Bone marrow (tissue), 2 donors: ENCODE data around the gene AKT1S1.
"Not testable (repeated sequence)": the region's sequence is repeated elsewhere in the genome, so short reads cannot be mapped to it uniquely, and the experiment has no call there.

ENCODE experiments used
- DNase-seq, 2 donors: peaks; one replicate each; lab custom pipeline; 2025; lab: John Stamatoyannopoulos, UW

The AKT1S1 gene

GRCh38 chr19:49837009-49837310 is 40.2 kb downstream of the AKT1S1 start:
- no peak for DNase-seq

- DNase-seq, result no peak
These were observed 40.8 kb downstream of the AKT1S1 start for GRCh38 chr19:49836176-49837008.

GRCh38 chr19:49835562-49835961 is 41.6 kb downstream of the AKT1S1 start:
- no peak for DNase-seq

GRCh38 chr19:49833599-49833998 is 43.6 kb downstream of the AKT1S1 start:
- no peak for DNase-seq

GRCh38 chr19:49832556-49832955 is 44.6 kb downstream of the AKT1S1 start:
- DNase-seq, result no peak

GRCh38 chr19:49831592-49831991 is 45.6 kb downstream of the AKT1S1 start:
- DNase-seq, result no peak

GRCh38 chr19:49830766-49831165 is 46.4 kb downstream of the AKT1S1 start:
- no peak for DNase-seq

GRCh38 chr19:49829721-49830120 is 47.4 kb downstream of the AKT1S1 start:
- DNase-seq, result no peak

- no peak for DNase-seq
These were observed 48.0 kb downstream of the AKT1S1 start for GRCh38 chr19:49829200-49829599.

- no peak for DNase-seq
These were observed 50.1 kb downstream of the AKT1S1 start for GRCh38 chr19:49827034-49827433.

- DNase-seq, result no peak
These were observed 52.5 kb downstream of the AKT1S1 start for GRCh38 chr19:49824662-49825061.

- no peak for DNase-seq
These were observed 53.7 kb downstream of the AKT1S1 start for GRCh38 chr19:49823472-49823871.

- no peak for DNase-seq
These were observed 57.0 kb downstream of the AKT1S1 start for GRCh38 chr19:49820125-49820524.

- DNase-seq, result not testable (repeated sequence)
These were observed 57.6 kb downstream of the AKT1S1 start for GRCh38 chr19:49819452-49820115.
